HG03097 (cell line): Measurements from ENCODE around the gene KRTAP5-3.

Experiments
- ATAC-seq: cut with Tn5 transposase; IDR thresholded peaks from one replicate; pipeline ENCODE4 v1.9.1; 2021; ENCODE audit not compliant: unreplicated experiment, low FRiP score

KRTAP5-3 gene

GRCh38 chr11:1566381-1567051 lies 41.7 kb downstream of the KRTAP5-3 start:
- no peak for ATAC-seq

- no peak for ATAC-seq
Observed at GRCh38 chr11:1565904-1566247, 42.4 kb downstream of the KRTAP5-3 start.

GRCh38 chr11:1565173-1565903 lies 42.9 kb downstream of the KRTAP5-3 start:
- ATAC-seq = no peak

- no peak for ATAC-seq
Observed at GRCh38 chr11:1564535-1565172, 43.6 kb downstream of the KRTAP5-3 start.

GRCh38 chr11:1563697-1564534 lies 44.3 kb downstream of the KRTAP5-3 start:
- no peak for ATAC-seq

- no peak for ATAC-seq
Observed at GRCh38 chr11:1563149-1563638, 45.1 kb downstream of the KRTAP5-3 start.

GRCh38 chr11:1562469-1563148 lies 45.7 kb downstream of the KRTAP5-3 start:
- no peak for ATAC-seq

- ATAC-seq = no peak
Observed at GRCh38 chr11:1561955-1562354, 46.3 kb downstream of the KRTAP5-3 start.

- ATAC-seq = no peak
Observed at GRCh38 chr11:1561266-1561665, 47.0 kb downstream of the KRTAP5-3 start.

GRCh38 chr11:1560649-1561251 lies 47.5 kb downstream of the KRTAP5-3 start:
- ATAC-seq = no peak

GRCh38 chr11:1560002-1560648 lies 48.1 kb downstream of the KRTAP5-3 start:
- no peak for ATAC-seq

- no peak for ATAC-seq
Observed at GRCh38 chr11:1559111-1559951, 48.9 kb downstream of the KRTAP5-3 start.

- ATAC-seq = no peak
Observed at GRCh38 chr11:1558775-1559110, 49.5 kb downstream of the KRTAP5-3 start.

- no peak for ATAC-seq
Observed at GRCh38 chr11:1557904-1558774, 50.1 kb downstream of the KRTAP5-3 start.
